Erythroblast (primary cell): ENCODE data around the gene ADRB2.
"Not testable (repeated sequence)": the region's sequence is repeated elsewhere in the genome, so short reads cannot be mapped to it uniquely, and the experiment has no call there.

ENCODE experiments used
- DNase-seq, 2 experiments: peaks; one replicate each; lab custom pipeline; 2025; lab: John Stamatoyannopoulos, UW
- GATA1 ChIP-seq: IDR thresholded peaks from 2 replicates; pipeline ENCODE4 v1.6.1; 2011; ENCODE audit warnings: low read depth, mild to moderate bottlenecking, control low read depth, low read length, moderate library complexity
- POLR2A ChIP-seq: IDR thresholded peaks from 2 replicates; pipeline ENCODE4 v1.6.1; 2011; ENCODE audit warnings: mild to moderate bottlenecking, low read length

The ADRB2 gene

DNA sequence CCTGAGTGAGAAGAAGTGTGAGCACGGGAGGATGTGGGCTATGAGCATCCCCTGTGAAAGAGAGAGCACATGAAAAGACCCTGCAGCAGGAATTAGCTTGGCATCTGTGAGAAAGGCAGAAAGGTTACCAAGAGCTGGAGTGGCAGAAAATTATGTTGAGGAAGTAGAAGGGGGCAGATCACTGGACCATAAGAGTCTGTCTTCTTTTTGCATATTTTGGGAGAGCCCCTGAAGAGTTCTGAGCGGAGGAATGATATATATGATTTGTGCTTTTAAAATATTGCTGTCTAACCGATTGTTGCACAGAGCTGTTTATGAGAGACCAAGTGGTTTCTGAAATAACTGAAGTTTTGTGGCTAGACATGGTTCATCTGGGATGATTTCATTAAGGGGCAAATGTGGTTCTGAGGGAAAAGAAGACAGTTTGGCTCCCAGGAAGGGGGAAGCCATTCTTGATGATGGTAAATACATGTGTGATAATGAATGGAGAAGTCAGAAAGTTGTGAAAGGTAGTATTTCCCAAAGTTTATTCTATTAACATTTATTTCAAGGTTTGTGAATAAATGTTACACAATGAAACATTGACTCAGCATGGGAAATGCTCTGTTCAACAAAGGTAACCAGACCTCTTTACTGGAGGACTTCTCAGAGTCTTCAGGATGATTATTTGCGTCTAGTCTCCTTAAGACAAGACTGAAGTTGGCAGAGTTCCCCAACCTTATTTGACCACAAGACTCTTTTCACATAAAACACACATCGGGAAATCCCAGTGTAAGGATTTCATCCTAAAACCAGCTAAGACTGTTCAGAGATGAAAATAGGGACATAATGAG lies 31.5 kb upstream of the ADRB2 start:
- no peak for TF ChIP-seq POLR2A
- no peak for TF ChIP-seq GATA1
- no peak for DNase-seq

DNA sequence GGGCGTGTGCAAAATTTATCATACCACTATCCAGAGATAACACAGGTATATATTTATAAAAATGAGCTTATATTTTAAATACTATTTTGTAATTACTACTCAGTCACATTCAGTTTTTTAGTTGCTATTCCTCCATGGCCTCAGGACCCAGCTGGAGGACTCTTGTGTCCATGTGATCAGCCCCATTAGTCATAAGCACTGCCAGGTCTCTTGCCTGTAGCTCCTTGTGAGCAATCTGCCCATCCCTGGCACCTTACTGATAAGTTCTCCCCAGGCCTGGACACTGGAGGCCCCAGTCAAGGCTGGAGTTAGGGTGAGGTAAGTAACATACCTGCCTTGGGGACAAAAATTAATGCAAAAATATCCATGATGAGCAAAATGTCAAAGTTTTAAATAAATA lies 29.5 kb upstream of the ADRB2 start:
- peak in 1 of 2 experiments; percentile 2 for DNase-seq
- TF ChIP-seq GATA1 (no peak), POLR2A (no peak)

DNA sequence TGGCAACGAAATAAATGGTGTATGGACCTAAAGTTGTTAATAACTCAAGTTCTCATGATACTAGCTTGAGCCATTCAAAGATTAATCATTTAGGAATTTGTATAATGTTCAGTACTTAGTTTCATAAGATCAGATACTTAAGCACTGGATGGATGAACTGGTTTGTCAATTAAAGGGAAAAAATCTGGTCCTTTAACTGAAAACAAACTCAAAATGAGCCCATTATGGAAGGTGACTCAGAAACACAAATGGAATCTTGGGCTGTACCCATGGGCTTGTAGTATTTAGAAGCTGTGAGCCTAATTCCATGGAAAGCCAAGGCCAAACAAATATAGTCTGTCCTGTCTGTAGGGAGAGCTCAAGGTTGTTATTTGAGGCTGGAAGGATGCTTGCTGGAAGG lies 27.6 kb upstream of the ADRB2 start:
- TF ChIP-seq POLR2A (no peak), GATA1 (no peak)
- no peak for DNase-seq

DNA sequence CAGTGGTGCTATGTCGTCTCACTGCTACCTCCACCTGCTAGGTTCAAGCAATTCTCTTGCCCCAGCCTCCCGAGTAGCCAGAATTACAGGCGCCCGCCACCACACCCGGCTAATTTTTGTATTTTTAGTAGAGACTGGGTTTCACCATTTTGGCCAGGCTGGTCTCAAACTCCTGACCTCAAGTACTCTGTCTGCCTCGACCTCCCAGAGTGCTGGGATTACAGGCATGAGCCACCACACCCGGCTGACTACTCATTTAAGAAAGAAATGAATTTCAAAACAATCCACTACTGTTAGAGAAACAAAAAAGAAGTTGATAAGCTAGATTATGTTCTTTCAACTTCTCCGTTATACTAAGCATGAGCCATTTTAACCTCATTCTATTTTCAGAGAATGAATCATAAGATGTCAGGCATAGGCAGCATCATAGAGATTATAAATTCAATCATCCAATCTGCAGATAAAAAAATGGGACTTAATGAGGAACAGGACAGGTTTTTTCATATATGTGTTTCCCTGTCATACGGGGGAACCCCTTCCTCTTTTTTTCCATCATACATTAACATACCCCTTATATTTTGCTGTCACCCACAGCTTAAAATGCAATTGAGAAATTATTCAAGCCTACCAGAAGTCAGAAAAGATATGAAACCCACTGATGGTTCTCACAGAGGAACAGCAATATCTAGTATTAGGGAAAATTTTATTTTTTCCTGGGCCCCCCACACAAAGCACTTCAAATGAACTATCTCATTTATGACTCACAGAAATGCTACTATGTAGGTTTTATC lies 26.5 kb upstream of the ADRB2 start:
- DNase-seq = no peak
- TF ChIP-seq POLR2A (no peak), GATA1 (no peak)

DNA sequence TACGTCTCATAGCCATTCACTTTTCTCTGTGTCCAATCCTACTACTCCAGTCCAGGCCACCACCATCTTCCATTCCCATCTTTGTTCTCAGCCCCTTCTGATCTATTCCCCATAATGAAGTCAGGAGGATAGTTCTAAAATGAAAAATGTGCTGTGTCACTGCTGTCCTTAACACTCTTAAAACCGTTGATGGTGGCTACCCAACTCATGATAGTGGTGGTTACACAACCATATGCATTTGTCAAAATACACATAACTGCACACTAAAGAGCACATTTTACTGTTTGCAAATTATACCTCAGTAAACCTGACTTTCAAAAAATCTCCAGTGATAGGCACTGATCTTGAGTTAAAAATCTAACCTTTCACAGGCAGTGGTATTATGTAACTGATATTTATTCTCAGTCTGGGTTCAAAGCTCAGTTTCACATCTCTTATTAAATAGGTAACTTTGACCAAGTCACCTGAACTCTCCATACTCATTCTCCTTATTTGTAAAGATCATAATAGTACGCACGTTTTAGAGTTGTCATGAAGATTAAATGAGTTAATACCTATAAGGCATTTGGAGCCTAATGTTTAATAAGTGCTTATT lies 24.6 kb upstream of the ADRB2 start:
- TF ChIP-seq GATA1 (no peak), POLR2A (no peak)
- DNase-seq = peak in 1 of 2 experiments; percentile 8

DNA sequence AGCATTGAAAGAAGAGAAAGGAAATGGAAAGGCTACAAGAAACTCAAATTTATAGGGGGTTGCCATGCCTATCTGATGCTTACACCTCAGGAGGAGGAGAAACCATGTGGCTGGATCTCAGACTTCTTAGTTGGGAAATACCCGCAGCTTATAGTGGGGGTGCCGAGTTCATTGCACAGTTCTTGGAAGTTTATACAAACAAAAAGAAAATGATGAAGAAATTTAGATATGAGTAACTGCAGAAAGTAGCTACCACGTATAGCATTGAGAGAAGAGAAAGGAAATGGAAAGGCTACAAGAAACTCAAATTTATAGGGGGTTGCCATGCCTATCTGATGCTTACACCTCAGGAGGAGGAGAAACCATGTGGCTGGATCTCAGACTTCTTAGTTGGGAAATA lies 23.0 kb upstream of the ADRB2 start:
- not testable (repeated sequence) for DNase-seq

DNA sequence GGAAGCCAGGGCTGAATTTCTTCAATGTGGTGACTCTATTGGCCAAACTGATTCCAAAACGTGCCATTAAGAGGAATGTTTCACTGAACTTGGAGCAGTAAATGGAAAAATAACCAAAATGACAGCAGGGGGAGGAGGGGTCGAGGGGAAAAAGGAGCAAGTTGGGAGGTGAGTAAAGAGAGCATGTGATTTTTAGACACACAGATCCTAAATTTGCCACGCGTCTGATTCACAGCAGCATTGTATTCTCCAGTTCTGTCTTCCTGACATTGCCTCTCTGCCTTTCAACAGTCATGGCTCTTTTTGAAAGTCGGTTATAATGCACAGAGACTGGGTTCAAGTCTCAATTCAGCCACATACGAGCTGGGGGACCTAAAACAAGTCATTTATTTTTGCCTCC lies 22.0 kb upstream of the ADRB2 start:
- DNase-seq = no peak
- TF ChIP-seq POLR2A (no peak), GATA1 (no peak)

DNA sequence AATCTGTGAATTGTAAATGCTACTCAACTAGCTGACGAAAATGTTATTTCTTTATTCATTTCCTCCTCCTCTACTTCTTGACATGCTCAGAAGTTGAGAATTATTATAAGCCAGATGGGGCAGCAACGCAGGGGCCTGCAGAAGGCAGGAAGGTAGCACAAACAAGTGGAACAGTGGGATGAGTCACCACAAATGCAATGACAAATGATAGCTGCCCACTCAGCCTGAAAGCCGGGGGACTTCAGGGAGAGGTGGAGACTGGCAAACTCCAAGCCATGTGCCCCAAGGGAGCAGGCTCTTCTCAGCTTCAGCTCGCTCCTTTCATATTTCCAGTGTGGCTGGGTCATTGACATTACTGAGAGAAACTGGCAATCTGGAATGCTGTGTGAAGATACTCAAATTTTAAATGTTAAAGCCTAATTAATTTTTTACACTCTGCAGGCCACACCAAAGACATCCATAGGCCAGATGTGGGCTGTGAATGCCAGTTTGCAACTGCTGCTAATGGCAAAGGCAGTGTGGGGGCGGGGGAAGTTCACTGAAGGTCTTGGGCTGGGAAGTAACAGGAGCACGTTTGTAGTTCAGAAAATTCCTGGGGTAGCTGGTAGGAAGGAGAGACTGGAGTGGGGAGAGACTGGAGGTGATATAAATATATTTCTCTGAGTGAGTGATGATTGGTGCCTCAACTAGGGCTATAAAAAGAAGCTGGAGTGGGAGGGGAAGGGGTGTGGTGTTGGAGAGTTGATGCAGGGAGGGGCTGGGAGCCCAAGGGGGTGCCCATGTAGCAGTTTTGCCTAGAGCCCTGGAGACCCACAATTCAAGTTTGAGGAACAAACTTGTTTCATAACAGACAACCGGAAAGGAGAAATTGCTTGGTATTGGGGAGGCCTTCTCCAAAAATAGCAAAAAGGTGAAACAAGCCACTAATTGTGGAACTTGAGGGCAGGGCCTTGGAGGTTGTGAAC lies 20.8 kb upstream of the ADRB2 start:
- no peak for DNase-seq
- TF ChIP-seq GATA1 = no peak
- TF ChIP-seq POLR2A = no peak

DNA sequence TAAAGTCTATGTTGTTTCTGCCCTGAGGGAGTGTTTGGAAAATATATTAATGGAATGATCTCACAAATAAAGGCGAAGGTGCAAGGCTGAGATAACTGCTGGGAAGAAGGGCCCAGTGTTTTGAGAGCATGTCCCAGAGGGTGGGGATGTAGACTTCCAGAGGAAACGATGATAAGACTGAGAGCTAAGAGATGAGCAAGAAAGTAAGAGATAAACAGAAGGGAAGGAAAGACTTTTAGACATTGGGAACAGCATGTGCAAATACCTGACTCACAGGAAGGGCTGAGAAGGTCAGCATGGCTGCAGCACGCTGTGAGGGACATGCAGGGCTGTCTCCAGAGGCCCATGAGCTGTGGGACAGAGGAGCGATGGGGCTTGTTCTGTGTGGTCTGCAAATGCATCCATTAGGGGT lies 19.9 kb upstream of the ADRB2 start:
- TF ChIP-seq POLR2A (no peak), GATA1 (no peak)
- DNase-seq = peak in 1 of 2 experiments; percentile 30

DNA sequence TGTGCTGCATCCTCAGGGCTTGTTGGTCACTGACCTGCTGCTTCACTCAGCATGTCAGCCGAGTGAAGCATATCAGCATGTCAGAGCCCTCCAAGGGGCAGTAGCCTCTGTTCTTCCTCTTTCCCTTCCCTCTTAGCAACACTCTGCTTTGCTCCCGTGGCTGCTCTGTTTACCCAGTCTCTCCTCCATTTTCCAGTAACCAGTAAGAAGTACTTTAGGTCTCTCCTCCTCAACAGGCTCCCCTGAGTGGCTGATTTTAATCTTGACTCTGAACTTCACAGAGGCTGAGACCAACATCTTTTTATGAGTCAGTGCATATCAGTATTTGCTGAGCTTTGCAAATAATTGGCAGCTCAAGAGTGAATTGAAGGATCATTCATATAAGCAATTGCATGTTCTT lies 18.6 kb upstream of the ADRB2 start:
- DNase-seq = peak; percentile 6 to 7
- TF ChIP-seq GATA1 (no peak), POLR2A (no peak)

DNA sequence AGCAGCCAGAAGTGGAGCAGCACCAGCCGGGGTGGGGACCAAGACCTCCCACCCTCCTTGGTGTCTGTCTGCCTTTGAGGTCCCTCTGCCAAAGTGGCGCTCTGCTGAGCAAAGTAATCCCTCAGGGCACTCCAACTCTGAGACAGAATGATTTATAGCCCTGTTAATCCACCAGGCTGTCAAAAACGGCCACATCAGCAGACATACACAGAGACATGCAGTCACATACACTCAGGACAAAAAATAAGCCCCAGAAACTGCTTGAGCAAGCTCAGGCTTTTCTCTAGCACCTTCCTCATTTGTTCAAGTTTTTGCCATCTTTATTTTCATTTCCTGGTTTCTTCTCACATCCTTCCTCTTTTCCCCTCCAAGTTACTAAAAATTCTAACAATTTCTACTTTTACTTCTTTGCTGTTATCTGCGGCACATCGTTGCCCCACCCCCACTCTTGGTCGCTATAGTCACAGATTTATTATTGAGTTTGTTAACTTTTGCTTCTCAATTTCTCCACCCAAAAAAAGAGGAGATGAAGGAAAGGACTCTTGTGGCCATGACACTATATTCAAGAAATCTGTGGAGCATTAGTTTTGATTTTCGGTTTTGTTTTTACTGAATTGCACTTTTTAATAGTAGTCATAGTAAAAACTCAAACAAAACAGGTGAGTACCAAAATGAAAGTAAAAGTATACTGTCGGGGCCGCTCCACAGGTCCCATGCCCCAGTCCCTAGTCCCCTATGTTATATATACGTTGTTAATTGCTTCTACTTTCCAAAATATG lies 17.4 kb upstream of the ADRB2 start:
- TF ChIP-seq GATA1 (no peak), POLR2A (no peak)
- DNase-seq = no peak

DNA sequence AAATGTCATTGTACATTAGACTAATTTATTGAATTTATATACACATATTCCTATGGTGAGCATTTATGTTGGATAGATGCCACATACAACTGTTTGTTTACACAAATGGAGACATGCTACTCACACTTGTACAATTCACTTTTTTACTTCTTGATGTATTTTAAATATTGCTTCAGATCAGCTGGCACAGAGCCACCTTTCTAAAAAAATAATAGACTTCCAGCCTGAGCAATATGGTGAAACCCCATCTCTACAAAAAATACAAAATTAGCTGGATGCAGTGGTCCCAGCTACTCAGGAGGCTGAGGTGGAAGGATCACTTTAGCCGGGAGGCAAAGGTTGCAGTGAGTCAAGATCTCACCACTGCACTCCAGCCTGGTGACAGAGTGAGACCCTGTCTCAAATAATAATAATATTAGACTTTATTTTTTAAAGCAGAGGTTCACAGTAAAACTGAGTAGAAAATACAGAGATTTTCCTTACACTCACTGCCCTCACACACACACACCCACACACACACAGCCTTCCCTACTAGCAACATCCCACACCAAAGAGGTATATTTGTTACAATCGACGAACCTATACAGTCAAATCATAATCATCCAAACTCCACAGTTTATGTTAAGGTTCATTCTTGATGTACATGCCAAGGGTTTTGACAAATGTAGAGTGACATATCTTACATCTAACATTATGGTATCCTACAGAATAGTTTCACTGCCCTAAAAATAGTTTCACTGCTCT lies 16.5 kb upstream of the ADRB2 start:
- TF ChIP-seq POLR2A (no peak), GATA1 (no peak)
- DNase-seq = no peak

DNA sequence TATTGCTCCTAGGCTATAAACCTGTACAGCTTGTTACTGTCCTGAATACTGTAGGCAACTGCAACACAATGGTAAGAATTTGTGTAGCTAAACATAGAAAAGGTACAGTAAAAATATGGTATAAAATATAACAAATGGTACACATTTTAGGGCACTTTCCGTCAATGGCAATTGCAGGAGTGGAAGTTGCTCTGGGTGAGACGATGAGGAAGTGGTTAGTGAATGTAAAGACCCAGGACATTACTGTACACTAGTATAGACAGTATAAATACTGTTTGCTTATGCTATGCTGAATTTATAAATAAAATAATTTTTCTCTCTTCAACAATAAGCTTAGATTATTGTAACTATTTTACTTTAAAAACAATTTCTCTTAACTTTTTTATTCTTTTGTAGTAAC lies 15.6 kb upstream of the ADRB2 start:
- DNase-seq = no peak
- no peak for TF ChIP-seq GATA1
- no peak for TF ChIP-seq POLR2A
